ENCODE measurements around the gene ZNF841. TPM values are rescaled to one million over a fixed set of nuclear protein-coding genes. Genes with fewer than 3 reads are reported as not detected.

The ZNF841 gene
- total and polyA plus RNA-seq, 2 donors (not counting 3 experiments of a cell fraction or from before 2014, with no cell fraction given), result 5.2 to 17.7 TPM

DNA sequence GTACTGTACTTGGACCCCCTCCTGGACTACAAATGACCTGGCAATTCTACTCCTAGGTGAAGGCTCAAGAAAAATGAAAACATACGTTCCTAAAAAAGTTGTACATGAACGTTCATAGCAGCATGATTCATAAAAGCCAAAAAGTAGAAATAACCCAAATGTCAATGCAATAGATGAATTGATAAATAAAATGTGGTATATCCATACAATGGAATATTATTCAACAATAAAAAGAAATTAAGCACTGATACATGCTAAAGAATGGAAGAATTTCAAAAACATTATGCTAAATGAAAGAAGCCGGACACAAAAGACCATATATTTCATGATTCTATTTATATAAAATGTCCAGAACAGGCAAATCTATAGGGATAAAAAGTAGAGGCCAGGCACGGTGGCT, 56.4 kb downstream of the ZNF841 start:
- Histone ChIP-seq H3K4me2 (ENCODE audit: insufficient read depth, low read length) (no peak overlapping the region), H4K20me1 (replicated peaks; ENCODE audit: control insufficient read depth, extremely low read depth, insufficient read depth, low read length) (no peaks in the 10 kb centered on the region), H2AFZ (ENCODE audit: low read depth, low read length) (no peak overlapping the region), H3K9me3 (replicated peaks; ENCODE audit: control insufficient read depth, insufficient read depth, low read length) (peaks cover 8% of the 10 kb centered on the region), H3K27me3 (ENCODE audit: control insufficient read depth in 2 of 2, insufficient read depth in 2 of 2, low read length in 2 of 2) (no peaks in the 10 kb centered on the region), H3K79me2 (ENCODE audit: control insufficient read depth, insufficient read depth, low read length) (no peaks in the 10 kb centered on the region), H3K4me3 (replicated peaks in 1 of 3; ENCODE audit: insufficient read depth in 1 of 3, low read depth in 1 of 3, low read length in 3 of 3) (no peak overlapping the region), H3K27ac (ENCODE audit: insufficient read depth, low read depth, low read length) (no peak overlapping the region), H3K9ac (replicated peaks; ENCODE audit: extremely low read depth, insufficient read depth, low read length) (no peak overlapping the region), H3K4me1 (ENCODE audit: control insufficient read depth, extremely low read depth, insufficient read depth, low read length) (no peaks in the 10 kb centered on the region), H3K9me1 (replicated peaks; ENCODE audit: control insufficient read depth, extremely low read depth, insufficient read depth, low read length) (no peaks in the 10 kb centered on the region), H3K36me3 (ENCODE audit: control insufficient read depth in 2 of 2, extremely low read depth in 1 of 2, insufficient read depth in 2 of 2, low read length in 2 of 2) (peaks cover 15 to 35% of the 10 kb centered on the region in 2 experiments)
- dilution Hi-C loops (cut with MboI; ENCODE audit: extremely low pct_ligation_motif_present, low sequenced_read_pairs), result no loop called here
- no TSS peak for BruUV-seq (replicated peaks)
- FAIRE-seq (no peak), DNase-seq (ENCODE audit: low read depth, low spot score) (no peak)
- intact Hi-C loops (cut with micrococcal nuclease), result no loop called here
- POLR2A ChIA-PET, result no interaction called here
- TF ChIP-seq EZH2 (IDR thresholded peaks at IDR 0.05; ENCODE audit: borderline replicate concordance, low read depth, low read length, severe bottlenecking) (no peak), POLR2A (IDR thresholded peaks at IDR 0.05; ENCODE audit: low read depth, low read length) (no peak)
- CTCF ChIA-PET, result no interaction called here

DNA sequence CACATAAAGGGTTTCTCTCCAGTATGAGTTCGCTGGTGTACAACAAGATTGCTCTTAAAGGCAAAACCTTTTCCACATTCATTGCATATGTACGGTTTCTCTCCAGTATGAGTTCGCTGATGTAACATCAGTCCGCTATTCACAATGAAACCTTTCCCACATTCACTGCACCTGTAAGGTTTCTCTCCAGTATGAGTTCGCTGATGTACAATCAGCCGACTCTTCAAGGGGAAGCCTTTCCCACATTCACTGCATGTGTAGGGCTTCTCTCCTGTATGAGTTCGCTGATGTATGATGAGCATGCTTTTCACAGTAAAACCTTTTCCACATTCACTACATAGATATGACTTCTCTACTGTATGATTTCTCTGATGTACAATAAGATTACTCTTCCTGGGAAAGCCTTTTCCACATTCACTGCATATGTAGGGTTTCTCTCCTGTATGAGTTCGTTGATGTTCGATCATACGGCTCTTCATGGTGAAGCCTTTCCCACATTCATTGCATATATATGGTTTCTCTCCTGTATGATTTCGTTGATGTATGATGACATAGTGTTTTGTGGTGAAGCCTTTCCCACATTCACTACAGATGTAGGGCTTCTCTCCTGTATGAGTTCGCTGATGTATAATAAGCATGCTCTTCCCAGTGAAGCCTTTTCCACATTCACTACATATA, 61.4 kb downstream of the ZNF841 start:
- no peak for TF ChIP-seq GATA2 (IDR thresholded peaks at IDR 0.05; ENCODE audit: insufficient read depth, insufficient read length, low read depth, low read length)
- TF ChIP-seq MYC (IDR thresholded peaks at IDR 0.05; ENCODE audit: low read depth, low read length), result no peak
- no peak for TF ChIP-seq POLR2A (IDR thresholded peaks at IDR 0.05; ENCODE audit: low read depth, low read length)
- TF ChIP-seq, protein P1, sequence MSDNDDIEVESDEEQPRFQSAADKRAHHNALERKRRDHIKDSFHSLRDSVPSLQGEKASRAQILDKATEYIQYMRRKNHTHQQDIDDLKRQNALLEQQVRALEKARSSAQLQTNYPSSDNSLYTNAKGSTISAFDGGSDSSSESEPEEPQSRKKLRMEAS (IDR thresholded peaks at IDR 0.05; ENCODE audit: insufficient read depth, insufficient read length), result no peak
- no peak for TF ChIP-seq JUN (IDR thresholded peaks at IDR 0.05; ENCODE audit: borderline replicate concordance, insufficient read depth, insufficient read length, low read depth)
- no peaks in the 10 kb centered on the region for H3K27me3 ChIP-seq (ENCODE audit: control insufficient read depth in 2 of 2, insufficient read depth in 2 of 2, low read length in 2 of 2)
- H3K9me1 ChIP-seq (replicated peaks; ENCODE audit: control insufficient read depth, extremely low read depth, insufficient read depth, low read length), result no peaks in the 10 kb centered on the region
- H3K4me1 ChIP-seq (ENCODE audit: control insufficient read depth, extremely low read depth, insufficient read depth, low read length), result peaks cover under 1% of the 10 kb centered on the region
- CTCF ChIA-PET, result no interaction called here
- no peak overlapping the region for H3K27ac ChIP-seq (ENCODE audit: insufficient read depth, low read depth, low read length)
- no peaks in the 10 kb centered on the region for H3K79me2 ChIP-seq (ENCODE audit: control insufficient read depth, insufficient read depth, low read length)
- no TSS peak for BruUV-seq (replicated peaks)
- H3K9ac ChIP-seq (replicated peaks; ENCODE audit: extremely low read depth, insufficient read depth, low read length), result no peak overlapping the region
- DNase-seq (ENCODE audit: low read depth, low spot score), result no peak
- dilution Hi-C loops (cut with MboI; ENCODE audit: extremely low pct_ligation_motif_present, low sequenced_read_pairs), result no loop called here
- no peak overlapping the region for H2AFZ ChIP-seq (ENCODE audit: low read depth, low read length)
- peaks cover 20% of the 10 kb centered on the region for H3K9me3 ChIP-seq (replicated peaks; ENCODE audit: control insufficient read depth, insufficient read depth, low read length)
- no peak for FAIRE-seq
- no peaks in the 10 kb centered on the region for H4K20me1 ChIP-seq (replicated peaks; ENCODE audit: control insufficient read depth, extremely low read depth, insufficient read depth, low read length)
- H3K36me3 ChIP-seq (ENCODE audit: control insufficient read depth in 2 of 2, extremely low read depth in 1 of 2, insufficient read depth in 2 of 2, low read length in 2 of 2), result peaks cover 9 to 27% of the 10 kb centered on the region in 2 experiments
- H3K4me3 ChIP-seq (replicated peaks in 1 of 3; ENCODE audit: insufficient read depth in 1 of 3, low read depth in 1 of 3, low read length in 3 of 3), result no peak overlapping the region
- POLR2A ChIA-PET, result no interaction called here
- H3K4me2 ChIP-seq (ENCODE audit: insufficient read depth, low read length), result no peak overlapping the region
- intact Hi-C loops (cut with micrococcal nuclease), result no loop called here
